Measurements from ENCODE around the gene LORICRIN.

Gene LORICRIN

GRCh38 chr1:153231363-153231762, 28.1 kb upstream of the LORICRIN start:
- TF ChIP-seq MYC (IDR thresholded peaks at IDR 0.05; ENCODE audit: low read depth, low read length) (no peak), MAX (IDR thresholded peaks at IDR 0.05; ENCODE audit: low read depth, low read length) (no peak), POLR2A (IDR thresholded peaks at IDR 0.05; ENCODE audit: extremely low read depth, insufficient read length) (no peak), CTCF (IDR thresholded peaks at IDR 0.05; ENCODE audit: low read depth, low read length) (no peak)
- DNase-seq (ENCODE audit: low read depth): no peak
- H3K4me3 ChIP-seq (ENCODE audit: low read depth, low read length): no peak overlapping the region

GRCh38 chr1:153231785-153232184, 27.7 kb upstream of the LORICRIN start:
- no peak overlapping the region for H3K4me3 ChIP-seq (ENCODE audit: low read depth, low read length)
- peak; percentile 17 for DNase-seq (ENCODE audit: low read depth)
- TF ChIP-seq MYC (IDR thresholded peaks at IDR 0.05; ENCODE audit: low read depth, low read length) (no peak), CTCF (IDR thresholded peaks at IDR 0.05; ENCODE audit: low read depth, low read length) (no peak), MAX (IDR thresholded peaks at IDR 0.05; ENCODE audit: low read depth, low read length) (no peak), POLR2A (IDR thresholded peaks at IDR 0.05; ENCODE audit: extremely low read depth, insufficient read length) (no peak)

GRCh38 chr1:153232553-153232952, 26.9 kb upstream of the LORICRIN start:
- no peak for DNase-seq (ENCODE audit: low read depth)
- H3K4me3 ChIP-seq (ENCODE audit: low read depth, low read length): no peak overlapping the region
- TF ChIP-seq POLR2A (IDR thresholded peaks at IDR 0.05; ENCODE audit: extremely low read depth, insufficient read length) (no peak), MAX (IDR thresholded peaks at IDR 0.05; ENCODE audit: low read depth, low read length) (no peak), MYC (IDR thresholded peaks at IDR 0.05; ENCODE audit: low read depth, low read length) (no peak), CTCF (IDR thresholded peaks at IDR 0.05; ENCODE audit: low read depth, low read length) (no peak)

- no peak overlapping the region for H3K4me3 ChIP-seq (ENCODE audit: low read depth, low read length)
- no peak for TF ChIP-seq MAX (IDR thresholded peaks at IDR 0.05; ENCODE audit: low read depth, low read length)
- TF ChIP-seq POLR2A (IDR thresholded peaks at IDR 0.05; ENCODE audit: extremely low read depth, insufficient read length): no peak
- TF ChIP-seq CTCF (IDR thresholded peaks at IDR 0.05; ENCODE audit: low read depth, low read length): no peak
- no peak for TF ChIP-seq MYC (IDR thresholded peaks at IDR 0.05; ENCODE audit: low read depth, low read length)
- DNase-seq (ENCODE audit: low read depth): no peak
Measured at GRCh38 chr1:153233448-153233847, 26.0 kb upstream of the LORICRIN start.

GRCh38 chr1:153238527-153238926, 21.0 kb upstream of the LORICRIN start:
- DNase-seq (ENCODE audit: low read depth): no peak
- TF ChIP-seq CTCF (IDR thresholded peaks at IDR 0.05; ENCODE audit: low read depth, low read length) (no peak), MAX (IDR thresholded peaks at IDR 0.05; ENCODE audit: low read depth, low read length) (peak; percentile 41; the same call in 1 of the 2 replicates)
- no peak overlapping the region for H3K4me3 ChIP-seq (ENCODE audit: low read depth, low read length)

- H3K4me3 ChIP-seq (ENCODE audit: low read depth, low read length): no peak overlapping the region
- DNase-seq (ENCODE audit: low read depth): no peak
- no peak for TF ChIP-seq POLR2A (IDR thresholded peaks at IDR 0.05; ENCODE audit: extremely low read depth, insufficient read length)
- TF ChIP-seq CTCF (IDR thresholded peaks at IDR 0.05; ENCODE audit: low read depth, low read length): no peak
- TF ChIP-seq MYC (IDR thresholded peaks at IDR 0.05; ENCODE audit: low read depth, low read length): no peak
- no peak for TF ChIP-seq MAX (IDR thresholded peaks at IDR 0.05; ENCODE audit: low read depth, low read length)
Measured at GRCh38 chr1:153242160-153242559, 17.3 kb upstream of the LORICRIN start.
